OCI-LY3 (cell line): ENCODE results near the gene VEZT.

Experiments used
- H2AFZ ChIP-seq: fragments of 200-600, 300-600 bp; shearing (Covaris generic); 2 replicates; pipeline ENCODE4 v1.6.0; 2014; ENCODE audit warnings: antibody characterized with exemption, low read depth, low read length
- H3K27ac ChIP-seq: fragments of 200-600, 300-600 bp; sonication (generic); 2 replicates; pipeline ENCODE4 v1.5.1; 2014; ENCODE audit warnings: mild to moderate bottlenecking, low read length, moderate library complexity, mixed read lengths
- H3K27me3 ChIP-seq: fragments of 200-600, 300-600 bp; sonication (generic); 2 replicates; pipeline ENCODE4 v1.6.1; 2014; ENCODE audit warnings: low read depth, low read length, mixed read lengths
- H3K36me3 ChIP-seq: fragments of 200-600, 300-600 bp; sonication (generic); replicated peaks from 2 replicates; pipeline ENCODE3; 2014; ENCODE audit warnings: low read depth, low read length, mixed read lengths
- H3K4me1 ChIP-seq: fragments of 300-600, 200-600 bp; sonication (generic); 2 replicates; pipeline ENCODE4 v1.6.1; 2014; ENCODE audit warnings: low read length, mixed read lengths
- H3K4me2 ChIP-seq: fragments of 200-600, 300-600 bp; sonication (generic); 2 replicates; pipeline ENCODE4 v1.6.1; 2014; ENCODE audit warnings: low read length, mixed read lengths
- H3K4me3 ChIP-seq: fragments of 300-600, 200-600 bp; sonication (generic); 2 replicates; pipeline ENCODE4 v1.5.1; 2014; ENCODE audit warnings: antibody characterized with exemption, mild to moderate bottlenecking, low read length, moderate library complexity
- H3K79me2 ChIP-seq: fragments of 300-600, 200-600 bp; shearing (Covaris generic); 2 replicates; pipeline ENCODE4 v1.6.1; 2014; ENCODE audit warnings: mild to moderate bottlenecking, low read length, mixed read lengths
- H3K9ac ChIP-seq: fragments of 300-600, 200-600 bp; shearing (Covaris generic); 2 replicates; pipeline ENCODE4 v1.6.0; 2014; ENCODE audit warnings: mild to moderate bottlenecking, low read length, moderate library complexity
- H3K9me3 ChIP-seq: fragments of 200-600, 300-600 bp; shearing (Covaris generic); 2 replicates; pipeline ENCODE4 v1.6.1; 2014; ENCODE audit warnings: low read length, mixed read lengths; ENCODE audit not compliant: insufficient read depth
- H4K20me1 ChIP-seq: fragments of 200-600, 300-600 bp; sonication (generic); 2 replicates; pipeline ENCODE4 v1.6.1; 2016; ENCODE audit warnings: low read length, mixed read lengths; ENCODE audit not compliant: insufficient read depth
- CTCF ChIP-seq: fragments of 200-600, 300-600 bp; sonication (generic); IDR thresholded peaks from 2 replicates; pipeline ENCODE4 v1.5.1; 2014; ENCODE audit warnings: antibody characterized with exemption, low read length, low read depth
- EZH2phosphoT487 ChIP-seq: fragments of 200-600 bp; shearing (Covaris generic); IDR thresholded peaks from 2 replicates; pipeline ENCODE4 v1.6.1; 2018; ENCODE audit warnings: antibody characterized with exemption, mixed run types, low read depth

Gene VEZT

DNA sequence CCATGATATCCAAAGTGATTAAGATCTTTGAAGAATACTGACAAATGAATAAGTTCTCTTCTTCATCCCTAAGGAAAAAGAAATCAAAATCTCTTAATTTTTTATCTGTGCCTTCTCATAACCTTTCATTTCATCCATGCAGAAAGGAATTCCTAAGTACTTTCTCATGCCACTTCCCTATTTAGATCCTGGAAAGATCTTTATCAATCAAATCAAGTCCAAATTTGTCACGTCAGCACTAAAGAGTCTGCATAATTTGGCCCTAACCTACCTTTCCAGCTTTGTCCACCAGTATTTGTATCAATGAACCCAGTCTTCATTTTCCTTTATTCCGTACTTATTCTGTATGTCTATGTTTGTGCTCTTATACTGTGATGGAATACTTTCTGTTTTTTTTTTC, 41.2 kb downstream of the VEZT start:
- Histone ChIP-seq H3K4me1 (no peaks in the 10 kb centered on the region), H3K27me3 (no peaks in the 10 kb centered on the region), H2AFZ (no peak overlapping the region), H3K4me3 (no peak overlapping the region), H3K4me2 (no peak overlapping the region), H3K27ac (no peak overlapping the region), H3K9ac (no peak overlapping the region), H3K9me3 (no peaks in the 10 kb centered on the region), H3K79me2 (no peaks in the 10 kb centered on the region), H3K36me3 (peaks cover 3% of the 10 kb centered on the region), H4K20me1 (no peaks in the 10 kb centered on the region)
- no peak for TF ChIP-seq EZH2phosphoT487
- TF ChIP-seq CTCF, result no peak

DNA sequence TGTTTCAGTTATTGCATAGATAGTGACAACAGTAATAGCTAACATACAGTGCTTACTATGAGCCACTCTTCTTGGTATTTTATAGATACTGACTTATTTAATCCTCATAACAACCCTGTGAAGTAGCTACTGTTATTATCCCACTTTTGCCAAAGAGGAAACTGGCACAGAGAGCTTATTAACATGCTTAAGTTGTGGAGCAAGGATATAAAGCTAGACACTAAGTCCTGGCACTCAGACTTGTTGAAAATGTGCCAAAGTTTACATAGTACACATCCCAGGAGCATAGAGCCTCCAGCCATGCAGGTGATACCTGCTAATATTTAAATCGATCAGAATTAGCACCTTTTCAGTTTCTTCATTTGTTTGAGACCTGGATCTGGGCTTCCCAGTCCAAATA, 41.8 kb downstream of the VEZT start:
- no peaks in the 10 kb centered on the region for H3K27me3 ChIP-seq
- H4K20me1 ChIP-seq, result no peaks in the 10 kb centered on the region
- H3K4me3 ChIP-seq, result no peak overlapping the region
- peaks cover 3% of the 10 kb centered on the region for H3K36me3 ChIP-seq
- TF ChIP-seq CTCF (no peak), EZH2phosphoT487 (no peak)
- no peaks in the 10 kb centered on the region for H3K4me1 ChIP-seq
- no peak overlapping the region for H2AFZ ChIP-seq
- no peak overlapping the region for H3K4me2 ChIP-seq
- no peaks in the 10 kb centered on the region for H3K9me3 ChIP-seq
- H3K79me2 ChIP-seq, result no peaks in the 10 kb centered on the region
- H3K27ac ChIP-seq, result no peak overlapping the region
- H3K9ac ChIP-seq, result no peak overlapping the region

DNA sequence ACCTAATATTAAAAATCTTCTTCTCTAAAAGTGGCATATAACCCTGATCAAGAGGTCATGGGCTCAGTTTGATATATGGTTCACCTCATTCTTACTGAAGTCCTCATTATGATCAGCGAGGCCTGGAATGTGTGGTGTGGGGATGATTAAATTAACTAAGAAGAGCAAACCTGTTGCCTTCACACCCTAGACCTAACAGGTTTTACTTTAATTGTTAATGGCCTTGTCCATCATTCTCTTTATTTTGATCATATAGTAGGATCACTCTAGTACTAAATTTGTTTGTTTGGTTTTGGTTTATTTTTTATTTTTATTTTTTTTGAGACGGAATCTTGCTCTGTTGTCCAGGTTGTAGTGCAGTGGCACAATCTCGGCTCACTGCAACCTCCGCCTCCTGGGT, 43.5 kb downstream of the VEZT start:
- Histone ChIP-seq H3K4me3 (no peak overlapping the region), H3K9me3 (no peaks in the 10 kb centered on the region), H3K36me3 (peaks cover 3% of the 10 kb centered on the region), H3K27me3 (no peaks in the 10 kb centered on the region), H3K4me2 (no peak overlapping the region), H4K20me1 (no peaks in the 10 kb centered on the region), H2AFZ (no peak overlapping the region), H3K79me2 (no peaks in the 10 kb centered on the region), H3K4me1 (no peaks in the 10 kb centered on the region), H3K27ac (no peak overlapping the region), H3K9ac (no peak overlapping the region)
- no peak for TF ChIP-seq EZH2phosphoT487
- no peak for TF ChIP-seq CTCF

GRCh38 chr12:95262808-95263207, 45.2 kb downstream of the VEZT start:
- no peak overlapping the region for H3K4me3 ChIP-seq
- H3K27ac ChIP-seq, result no peak overlapping the region
- H4K20me1 ChIP-seq, result no peaks in the 10 kb centered on the region
- H3K4me2 ChIP-seq, result no peak overlapping the region
- H2AFZ ChIP-seq, result no peak overlapping the region
- no peaks in the 10 kb centered on the region for H3K27me3 ChIP-seq
- H3K9ac ChIP-seq, result no peak overlapping the region
- TF ChIP-seq CTCF (no peak), EZH2phosphoT487 (no peak)
- no peaks in the 10 kb centered on the region for H3K79me2 ChIP-seq
- H3K9me3 ChIP-seq, result no peaks in the 10 kb centered on the region
- no peaks in the 10 kb centered on the region for H3K36me3 ChIP-seq
- no peaks in the 10 kb centered on the region for H3K4me1 ChIP-seq
